Measurements from ENCODE around the gene GRIP2. TPM values are rescaled to one million over a fixed set of nuclear protein-coding genes. Genes with fewer than 3 reads are reported as not detected.

Gene GRIP2
- total and polyA plus RNA-seq, 2 donors (not counting 3 experiments of a cell fraction or from before 2014, with no cell fraction given), result not detected

GRCh38 chr3:14539384-14539741, 779 bp downstream of the GRIP2 start:
- H3K9ac ChIP-seq (replicated peaks; ENCODE audit: extremely low read depth, insufficient read depth, low read length), result no peak overlapping the region
- dilution Hi-C loops (cut with MboI; ENCODE audit: extremely low pct_ligation_motif_present, low sequenced_read_pairs) (no loop called here), intact Hi-C loops (cut with micrococcal nuclease) (no loop called here)
- H3K27me3 ChIP-seq (ENCODE audit: control insufficient read depth in 2 of 2, insufficient read depth in 2 of 2, low read length in 2 of 2), result no peaks in the 10 kb centered on the region
- H3K79me2 ChIP-seq (ENCODE audit: control insufficient read depth, insufficient read depth, low read length), result no peaks in the 10 kb centered on the region
- no peak for TF ChIP-seq FOS (IDR thresholded peaks at IDR 0.05; ENCODE audit: borderline replicate concordance, insufficient read depth, low read length)
- no peak for TF ChIP-seq MYC (IDR thresholded peaks at IDR 0.05; ENCODE audit: low read depth, low read length)
- TF ChIP-seq EZH2 (IDR thresholded peaks at IDR 0.05; ENCODE audit: borderline replicate concordance, low read depth, low read length, severe bottlenecking), result no peak
- no peak for TF ChIP-seq JUN (IDR thresholded peaks at IDR 0.05; ENCODE audit: borderline replicate concordance, insufficient read depth, insufficient read length, low read depth)
- no peak for TF ChIP-seq CTCF (IDR thresholded peaks at IDR 0.05; ENCODE audit: extremely low read depth in 1 of 2, insufficient read depth in 1 of 2, low read depth in 1 of 2, low read length in 2 of 2)
- TF ChIP-seq GATA2 (IDR thresholded peaks at IDR 0.05; ENCODE audit: insufficient read depth, insufficient read length, low read depth, low read length), result no peak
- TF ChIP-seq POLR2A (IDR thresholded peaks at IDR 0.05; ENCODE audit: low read depth, low read length), result no peak
- TF ChIP-seq MAX (IDR thresholded peaks at IDR 0.05; ENCODE audit: insufficient read depth, insufficient read length), result no peak
- no peak for TF ChIP-seq POLR2AphosphoS5 (IDR thresholded peaks at IDR 0.05; ENCODE audit: insufficient read depth, low read depth, low read length)
- no peak overlapping the region for H2AFZ ChIP-seq (ENCODE audit: low read depth, low read length)
- H3K27ac ChIP-seq (ENCODE audit: insufficient read depth, low read depth, low read length), result no peak overlapping the region
- H4K20me1 ChIP-seq (replicated peaks; ENCODE audit: control insufficient read depth, extremely low read depth, insufficient read depth, low read length), result no peaks in the 10 kb centered on the region
- no peak for DNase-seq (ENCODE audit: low read depth, low spot score)
- H3K4me2 ChIP-seq (ENCODE audit: insufficient read depth, low read length), result no peak overlapping the region
- H3K4me3 ChIP-seq (replicated peaks in 1 of 3; ENCODE audit: insufficient read depth in 1 of 3, low read depth in 1 of 3, low read length in 3 of 3), result no peak overlapping the region
- FAIRE-seq, result no peak
- no peaks in the 10 kb centered on the region for H3K36me3 ChIP-seq (ENCODE audit: control insufficient read depth in 2 of 2, extremely low read depth in 1 of 2, insufficient read depth in 2 of 2, low read length in 2 of 2)
- H3K9me1 ChIP-seq (replicated peaks; ENCODE audit: control insufficient read depth, extremely low read depth, insufficient read depth, low read length), result no peaks in the 10 kb centered on the region
- ChIA-PET POLR2A (no interaction called here), CTCF (interaction anchor here (1.0 to 2.5 kb wide), 7 partner anchors 10 to 643 kb away, joined by 3 to 10 read pairs (median 4); no protein-coding TSS in a partner anchor)
- no peaks in the 10 kb centered on the region for H3K9me3 ChIP-seq (replicated peaks; ENCODE audit: control insufficient read depth, insufficient read depth, low read length)
- no TSS peak for BruUV-seq (replicated peaks)
- H3K4me1 ChIP-seq (ENCODE audit: control insufficient read depth, extremely low read depth, insufficient read depth, low read length), result no peaks in the 10 kb centered on the region

Data from endothelial cell of umbilical vein (primary cell).